HG03469 (cell line): ENCODE results near the gene MIER1.
"Not testable (repeated sequence)": the region's sequence is repeated elsewhere in the genome, so short reads cannot be mapped to it uniquely, and the experiment has no call there.

Experiments
- ATAC-seq: cut with Tn5 transposase; IDR thresholded peaks from one replicate; pipeline ENCODE4 v1.9.1; 2021; ENCODE audit warnings: mild to moderate bottlenecking, moderate library complexity, moderate number of reproducible peaks; ENCODE audit not compliant: unreplicated experiment

MIER1 gene

DNA sequence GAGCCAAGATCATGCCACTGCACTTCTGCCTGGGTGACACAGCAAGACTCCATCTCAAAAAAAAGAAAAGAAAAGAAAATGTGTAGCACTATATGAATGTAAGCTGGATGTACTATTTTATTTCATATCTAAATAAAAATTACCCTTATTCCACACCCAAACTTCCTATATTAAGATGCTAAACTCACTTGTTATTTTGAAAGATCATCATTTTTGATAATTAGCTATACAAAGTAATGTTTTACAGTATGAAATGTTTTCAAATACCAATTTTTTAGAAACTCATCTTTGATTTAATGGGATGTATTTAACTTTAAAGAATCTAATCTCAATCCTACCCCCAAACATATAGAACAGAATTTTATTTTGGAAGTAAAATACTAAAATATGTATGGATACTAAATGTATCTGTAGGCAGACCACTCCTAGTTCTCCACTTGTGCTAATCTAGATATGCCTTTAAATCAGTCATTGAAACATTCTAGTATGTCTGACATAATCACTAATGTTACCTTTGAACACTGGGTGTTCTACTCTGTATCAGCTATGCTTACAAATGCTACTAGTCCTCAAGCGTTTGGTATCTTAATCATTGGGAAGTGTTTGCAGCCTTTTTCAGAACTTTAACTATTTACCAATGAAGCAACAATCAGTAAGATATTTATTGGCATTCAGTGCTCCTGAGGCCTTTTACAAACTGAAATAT is 12.9 kb downstream of the MIER1 start:
- ATAC-seq = no peak

DNA sequence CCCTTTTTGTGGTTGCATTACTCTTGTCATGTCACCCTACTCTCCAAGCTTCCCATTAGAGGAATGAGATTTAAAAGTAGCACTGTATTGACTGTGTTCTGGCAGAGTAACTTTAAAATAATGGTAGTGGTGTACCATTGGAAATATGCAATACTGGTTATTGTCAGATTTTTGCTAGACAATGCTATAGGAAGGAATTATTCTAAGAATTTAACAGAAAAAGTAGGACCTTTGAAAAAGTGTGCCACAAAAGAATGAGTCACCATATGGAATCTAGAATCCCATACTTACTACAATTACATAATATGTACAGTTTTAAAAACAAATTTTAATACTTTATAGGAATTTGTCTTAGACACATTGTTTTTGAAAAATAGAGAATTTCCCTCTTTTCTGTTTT is 13.8 kb downstream of the MIER1 start:
- no peak for ATAC-seq

DNA sequence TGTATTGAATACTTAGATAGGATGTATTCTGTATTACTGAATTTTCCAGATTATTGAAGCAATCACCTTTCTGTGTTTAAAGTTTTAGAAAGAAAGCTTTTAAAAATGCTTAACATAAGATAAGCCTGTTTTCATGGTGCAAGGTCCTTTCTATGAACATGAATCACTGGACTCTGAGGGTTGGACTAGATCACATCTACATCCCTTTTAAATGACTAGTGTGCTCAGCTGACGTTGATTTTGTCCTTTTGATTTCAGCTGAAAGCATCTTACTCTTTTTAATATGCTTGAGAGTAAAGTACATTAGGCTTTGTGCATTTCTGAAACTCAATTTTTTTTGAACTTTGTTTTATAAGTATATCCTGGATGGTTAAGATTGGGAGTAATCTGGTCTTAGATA is 16.2 kb downstream of the MIER1 start:
- ATAC-seq = no peak

DNA sequence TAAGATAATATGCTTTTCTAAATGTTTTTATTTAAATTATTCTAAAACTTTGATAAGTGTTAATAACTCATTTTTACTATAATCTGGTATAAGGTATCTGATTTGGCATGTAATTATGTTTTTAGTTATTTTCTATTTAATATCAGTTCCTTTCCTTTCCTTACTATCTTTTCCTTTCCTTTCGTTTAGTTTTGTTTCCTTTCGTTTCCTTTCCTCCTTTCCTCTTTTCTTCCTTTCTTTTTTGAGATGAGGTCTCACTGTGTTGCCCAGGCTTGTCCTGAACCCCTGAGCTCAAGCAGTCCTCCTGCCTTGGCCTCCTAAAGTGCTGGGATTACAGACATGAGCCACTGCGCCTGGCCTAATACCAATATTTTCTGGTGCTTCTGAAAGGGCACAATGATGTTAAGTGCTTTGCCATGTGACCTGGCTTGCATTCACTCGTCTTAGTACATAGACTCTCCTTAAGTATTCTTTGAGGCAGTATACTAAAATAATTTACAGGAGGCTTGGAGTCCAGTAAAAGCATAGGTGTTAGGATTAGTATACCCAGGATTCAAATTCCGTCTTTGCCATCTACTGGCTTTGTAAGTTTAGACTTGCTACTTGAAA is 18.7 kb downstream of the MIER1 start:
- ATAC-seq = no peak

DNA sequence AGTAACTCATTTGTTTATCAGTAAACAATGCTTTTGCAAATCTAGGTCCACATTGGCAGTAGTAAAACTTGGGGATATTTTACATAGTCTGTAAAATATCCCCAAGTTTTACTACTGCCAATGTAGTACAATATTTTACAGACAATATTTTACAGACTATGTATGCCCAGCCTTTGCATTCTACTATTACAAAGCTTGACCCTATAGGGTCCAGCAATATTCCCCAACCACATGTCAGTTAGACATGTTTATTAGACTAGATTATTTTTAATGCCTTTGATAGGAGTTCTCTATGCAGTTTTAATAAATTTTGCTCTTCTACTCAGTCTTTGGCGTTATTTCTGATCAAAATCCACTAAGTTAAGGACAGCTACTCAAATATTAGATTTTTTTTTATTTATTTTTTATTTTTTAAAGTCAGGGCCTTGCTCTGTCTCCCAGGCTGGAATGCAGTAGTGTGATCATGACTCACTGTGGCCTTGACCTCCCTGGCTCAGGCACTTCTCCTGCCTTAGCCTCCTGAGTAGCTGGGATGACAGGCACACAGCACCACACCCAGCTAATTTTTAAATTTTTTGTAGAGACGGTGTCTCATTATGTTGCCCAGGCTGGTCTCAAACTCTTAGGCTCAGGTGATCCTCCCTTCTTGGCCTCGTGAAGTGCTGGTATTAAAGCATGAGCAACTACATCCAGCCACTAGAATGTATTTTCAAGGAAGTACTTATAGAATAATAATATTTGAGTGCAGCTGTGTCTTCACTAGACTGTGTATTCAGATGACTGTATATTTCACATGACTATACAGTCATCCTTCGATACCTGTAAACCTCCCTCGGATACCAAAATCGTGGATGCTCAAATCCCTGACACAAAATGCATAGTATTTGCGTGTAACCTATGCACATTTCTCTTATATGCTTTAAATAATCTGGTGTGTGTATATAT is 19.8 kb downstream of the MIER1 start:
- no peak for ATAC-seq

DNA sequence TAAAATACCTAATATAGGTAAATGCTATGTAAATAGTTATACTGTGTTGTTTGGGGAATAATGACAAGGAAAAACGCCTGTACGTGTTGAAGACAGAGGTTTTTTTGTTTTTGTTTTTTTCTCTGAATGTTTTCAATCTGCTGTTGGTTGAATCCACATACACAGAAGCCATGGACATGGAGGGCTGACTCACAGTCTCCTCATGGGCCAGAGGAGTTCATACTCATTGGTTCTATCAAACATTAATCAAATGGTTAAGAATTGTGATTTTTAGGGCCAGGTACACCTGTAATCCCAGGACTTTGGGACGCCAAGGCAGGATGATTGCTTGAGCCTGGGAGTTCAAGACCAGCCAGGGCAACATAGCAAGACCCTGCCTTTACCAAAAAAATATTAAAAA is 20.5 kb downstream of the MIER1 start:
- ATAC-seq = no peak

DNA sequence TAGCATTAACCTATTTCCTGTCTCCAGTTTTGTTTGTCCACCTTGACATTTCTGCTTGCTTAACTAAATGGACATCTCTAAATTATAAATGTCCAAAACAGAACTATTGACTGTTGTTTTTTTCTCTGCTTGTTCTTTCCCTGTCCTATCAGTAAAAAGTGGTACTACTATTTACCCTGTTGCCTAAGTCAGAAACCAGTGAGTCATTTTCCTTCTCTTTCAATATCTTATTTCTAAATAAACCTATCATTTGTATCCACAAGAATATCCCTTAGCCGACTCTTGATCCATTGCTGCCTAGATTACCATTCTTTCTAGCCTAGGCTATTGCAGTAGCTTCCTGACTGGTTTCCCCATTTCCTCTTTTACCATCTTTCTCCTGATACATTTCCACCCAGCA is 22.5 kb downstream of the MIER1 start:
- no peak for ATAC-seq

DNA sequence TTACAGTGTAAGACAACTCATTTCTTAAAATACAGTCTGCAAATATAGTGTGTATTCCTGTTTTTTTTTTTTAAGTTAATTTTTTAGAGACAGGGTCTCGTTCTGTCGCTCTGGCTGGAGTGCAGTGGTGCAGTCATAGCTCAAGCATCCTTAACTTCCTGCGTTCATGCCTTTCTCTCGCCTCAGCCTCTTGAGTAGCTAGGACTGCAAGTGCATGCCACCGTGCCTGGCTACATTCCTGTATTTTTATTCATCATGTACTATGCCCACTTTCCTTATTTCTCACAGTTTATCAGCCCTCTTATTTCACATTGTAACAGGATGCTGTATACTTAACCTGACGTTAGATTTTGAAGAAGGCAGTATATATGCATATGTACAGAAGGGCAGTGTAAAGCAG is 26.7 kb downstream of the MIER1 start:
- no peak for ATAC-seq

DNA sequence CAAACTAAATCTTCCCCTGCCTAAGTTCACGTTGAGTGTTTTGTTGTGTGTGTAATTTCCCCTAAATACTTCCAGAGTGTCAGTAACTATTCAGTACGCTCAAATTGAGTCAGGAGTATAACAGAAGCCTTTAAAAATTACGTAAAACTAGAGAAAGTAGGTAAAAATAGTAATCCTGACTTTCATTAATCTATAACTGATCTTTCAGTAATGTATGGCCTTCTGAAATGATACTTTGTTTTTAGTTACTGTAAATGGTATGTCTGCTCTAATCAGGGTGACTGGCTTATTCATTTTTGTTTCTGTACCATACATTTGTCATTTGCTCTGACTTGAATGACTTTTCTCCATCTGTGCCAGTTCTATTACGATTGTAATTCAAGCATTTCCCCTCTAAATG is 29.4 kb downstream of the MIER1 start:
- peak; percentile 60 for ATAC-seq

DNA sequence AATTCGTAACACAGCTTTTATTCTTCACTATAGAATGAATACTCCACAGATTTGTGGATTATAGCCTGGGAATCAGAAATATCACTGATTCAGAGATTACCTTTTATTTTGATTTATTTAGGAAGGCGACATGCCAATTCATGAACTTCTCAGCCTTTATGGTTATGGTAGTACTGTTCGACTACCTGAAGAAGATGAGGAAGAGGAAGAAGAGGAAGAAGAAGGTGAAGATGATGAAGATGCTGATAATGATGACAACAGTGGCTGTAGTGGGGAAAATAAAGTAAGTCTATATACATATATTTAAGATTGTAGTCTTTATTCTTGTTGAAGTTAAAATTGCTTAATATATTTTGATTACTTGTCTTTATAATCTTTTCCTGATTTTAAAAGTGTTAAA is 33.1 kb downstream of the MIER1 start:
- no peak for ATAC-seq

DNA sequence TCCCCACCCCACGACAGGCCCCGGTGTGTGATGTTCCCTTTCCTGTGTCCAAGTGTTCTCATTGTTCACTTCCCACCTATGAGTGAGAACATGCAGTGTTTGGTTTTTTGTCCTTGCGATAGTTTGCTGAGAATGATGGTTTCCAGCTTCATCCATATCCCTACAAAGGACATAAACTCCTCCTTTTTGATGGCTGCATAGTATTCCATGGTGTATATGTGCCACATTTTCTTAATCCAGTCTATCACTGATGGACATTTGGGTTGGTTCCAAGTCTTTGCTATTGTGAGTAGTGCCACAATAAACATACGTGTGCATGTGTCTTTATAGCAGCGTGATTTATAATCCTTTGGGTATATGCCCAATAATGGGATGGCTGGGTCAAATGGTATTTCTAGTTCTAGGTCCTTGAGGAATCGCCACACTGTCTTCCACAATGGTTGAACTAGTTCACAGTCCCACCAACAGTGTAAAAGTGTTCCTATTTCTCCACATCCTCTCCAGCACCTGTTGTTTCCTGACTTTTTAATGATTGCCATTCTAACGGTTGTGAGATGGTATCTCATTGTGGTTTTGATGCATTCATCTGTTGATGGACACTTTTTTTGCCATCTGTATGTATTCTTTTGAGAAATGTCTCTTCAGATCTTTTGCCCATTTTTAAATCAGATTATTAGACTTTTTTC is 41.5 kb downstream of the MIER1 start:
- ATAC-seq = not testable (repeated sequence)

DNA sequence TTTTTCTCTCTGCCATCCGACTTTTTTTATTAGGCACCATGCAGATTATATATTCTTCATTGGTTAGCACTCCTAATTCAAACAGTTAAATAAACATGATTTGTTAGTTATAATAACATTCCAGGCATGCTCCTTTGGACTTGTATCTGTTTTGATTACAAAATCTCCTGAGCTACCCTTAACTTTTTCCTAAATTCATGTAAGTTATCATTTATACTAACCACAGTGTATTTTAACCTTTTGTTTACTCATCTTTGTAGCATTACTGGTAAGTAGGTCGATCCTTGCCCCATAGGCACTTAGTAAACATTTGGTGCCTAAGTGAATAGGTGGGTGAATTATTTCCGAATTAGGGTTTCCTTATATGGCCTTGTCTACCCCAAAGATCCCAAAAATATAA is 43.8 kb downstream of the MIER1 start:
- no peak for ATAC-seq

DNA sequence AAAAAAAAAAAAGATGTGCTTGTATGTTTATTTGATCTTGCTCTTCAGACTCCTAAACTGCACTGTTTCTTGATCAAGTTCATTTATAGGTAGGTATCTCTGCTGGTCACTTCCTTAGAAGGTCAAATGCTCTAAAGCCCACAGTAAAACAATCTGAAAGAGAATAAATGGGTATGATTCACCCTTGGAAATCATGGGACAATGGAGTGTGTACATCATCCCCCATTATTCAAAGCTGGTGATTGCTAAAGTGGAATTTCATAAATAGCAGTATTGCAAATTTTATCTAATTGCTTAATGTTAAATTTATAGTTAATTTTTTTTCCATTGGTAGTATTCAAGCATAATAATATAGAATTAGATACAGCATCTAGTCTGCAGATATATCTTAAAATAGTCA is 53.4 kb downstream of the MIER1 start:
- ATAC-seq = no peak

DNA sequence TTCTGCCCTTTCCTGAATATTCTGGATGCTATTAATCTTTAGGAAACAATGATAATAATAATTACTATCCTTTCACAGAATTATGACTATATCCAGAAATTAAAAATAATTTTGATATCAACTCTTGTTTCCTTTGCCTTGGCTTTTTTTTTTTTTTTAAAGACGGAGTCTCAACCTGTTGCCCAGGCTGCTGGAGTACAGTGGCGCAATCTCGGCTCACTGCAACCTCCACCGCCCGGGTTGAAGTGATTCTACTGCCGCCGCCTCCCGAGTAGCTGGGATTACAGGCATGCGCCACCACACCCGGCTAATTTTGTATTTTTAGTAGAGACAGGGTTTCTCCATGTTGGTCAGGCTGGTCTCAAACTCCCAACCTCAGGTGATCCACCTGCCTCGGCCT is 54.8 kb downstream of the MIER1 start:
- not testable (repeated sequence) for ATAC-seq

DNA sequence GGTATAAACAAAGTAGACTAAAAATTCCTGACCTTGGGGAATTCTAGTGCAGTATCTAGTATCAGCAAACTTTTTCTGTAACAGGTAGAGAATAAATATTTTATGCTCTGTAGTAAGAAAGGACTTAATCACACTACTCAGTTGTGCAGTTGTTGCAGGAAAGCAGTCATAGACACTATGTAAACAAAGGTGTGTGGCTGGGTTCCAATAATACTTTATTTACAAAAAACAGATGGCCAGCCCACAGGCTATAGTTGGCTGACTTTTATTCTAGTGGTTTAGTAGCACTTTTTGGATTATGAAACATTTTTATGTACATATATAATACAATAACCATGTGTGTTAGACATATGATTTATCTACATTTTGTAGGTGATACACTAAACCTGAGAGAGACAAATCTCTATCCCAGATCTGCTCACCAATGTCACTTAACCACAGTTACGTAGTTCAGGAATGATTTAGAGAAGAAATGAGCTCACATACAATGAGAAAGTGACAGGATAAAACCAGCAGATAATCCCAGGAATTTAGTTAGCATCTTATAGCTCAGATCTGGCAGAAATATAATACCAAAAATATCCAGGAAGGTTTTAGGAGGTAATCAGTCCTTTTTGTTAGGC is 56.1 kb downstream of the MIER1 start:
- no peak for ATAC-seq

DNA sequence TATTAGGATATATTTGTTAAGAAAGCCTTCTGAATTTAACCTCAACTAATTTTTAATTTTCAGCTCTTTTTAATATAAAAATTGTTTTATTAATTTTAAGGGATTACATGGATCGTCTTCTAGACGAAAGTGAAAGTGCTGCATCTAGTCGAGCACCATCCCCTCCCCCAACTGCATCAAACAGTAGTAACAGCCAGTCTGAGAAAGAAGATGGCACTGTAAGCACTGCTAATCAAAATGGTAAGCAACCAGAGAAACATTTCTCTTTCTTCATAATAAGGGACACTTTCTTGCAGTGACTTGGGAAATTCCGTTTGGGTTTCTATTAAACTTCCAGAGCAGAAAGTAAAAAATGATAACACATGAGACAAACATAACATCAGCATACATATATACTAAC is 56.9 kb downstream of the MIER1 start:
- ATAC-seq = no peak

DNA sequence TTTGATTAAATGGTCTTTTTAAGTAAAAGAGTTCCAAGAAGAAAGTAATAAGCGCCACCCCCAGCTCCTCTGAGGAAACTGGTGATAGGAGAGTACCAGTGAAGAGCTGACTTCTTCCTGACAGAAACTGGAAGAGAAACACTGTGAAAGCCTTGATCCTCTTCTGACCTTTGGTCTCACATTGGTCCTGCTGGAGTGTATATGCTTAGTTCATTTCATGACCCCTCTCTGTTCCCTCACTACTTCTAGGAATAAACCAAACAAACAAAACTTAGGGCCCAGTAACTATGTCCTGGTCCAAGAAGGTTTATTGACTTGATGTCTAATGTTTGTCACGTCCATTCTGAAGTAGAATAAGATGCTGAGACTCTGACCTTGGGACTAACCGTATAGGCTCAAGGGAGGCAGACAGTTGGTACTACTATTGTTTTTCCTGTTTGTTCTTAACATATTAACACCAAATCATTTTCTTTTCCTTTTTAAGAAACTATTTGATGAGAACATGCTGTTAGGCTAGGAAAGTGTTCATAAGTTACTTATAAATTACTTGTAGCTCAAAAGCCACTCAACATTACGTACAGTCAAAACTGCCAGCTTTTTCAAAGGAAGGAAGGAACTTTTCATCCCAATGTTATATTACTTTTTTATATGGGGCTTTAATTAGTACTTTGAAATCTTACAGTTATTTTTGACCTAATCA is 57.9 kb downstream of the MIER1 start:
- ATAC-seq = no peak

DNA sequence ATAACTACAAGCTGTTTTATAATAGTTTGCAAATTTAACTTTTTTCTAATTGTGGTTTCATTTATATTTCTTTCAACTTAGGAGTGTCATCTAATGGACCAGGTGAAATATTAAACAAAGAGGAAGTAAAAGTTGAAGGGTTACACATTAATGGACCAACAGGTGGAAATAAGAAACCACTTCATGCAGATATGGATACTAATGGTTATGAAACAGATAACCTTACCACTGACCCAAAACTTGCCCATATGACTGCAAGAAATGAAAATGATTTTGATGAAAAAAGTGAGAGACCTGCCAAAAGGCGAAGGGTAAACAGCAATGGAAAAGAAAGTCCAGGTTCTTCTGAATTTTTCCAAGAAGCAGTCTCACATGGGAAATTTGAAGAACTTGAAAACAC is 59.7 kb downstream of the MIER1 start:
- ATAC-seq = peak; percentile 88

DNA sequence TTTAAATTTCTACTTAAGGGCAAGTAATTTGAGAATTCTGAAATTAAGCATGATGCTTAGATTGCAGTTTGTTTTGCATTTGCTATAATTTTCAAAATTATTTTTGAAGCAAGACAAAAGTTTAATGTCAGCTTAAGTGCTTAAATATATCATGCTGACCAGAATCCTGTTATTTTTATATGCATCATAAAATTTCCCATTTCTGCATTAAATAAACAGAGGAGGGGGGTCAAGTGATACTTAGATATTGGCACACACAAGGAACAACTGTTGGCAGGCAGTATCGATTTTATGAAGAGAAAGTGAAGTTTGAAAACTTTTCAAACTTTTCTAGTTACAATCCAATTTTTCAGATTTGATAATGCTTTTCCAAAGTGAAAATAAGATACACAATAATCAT is 61.0 kb downstream of the MIER1 start:
- ATAC-seq = no peak

DNA sequence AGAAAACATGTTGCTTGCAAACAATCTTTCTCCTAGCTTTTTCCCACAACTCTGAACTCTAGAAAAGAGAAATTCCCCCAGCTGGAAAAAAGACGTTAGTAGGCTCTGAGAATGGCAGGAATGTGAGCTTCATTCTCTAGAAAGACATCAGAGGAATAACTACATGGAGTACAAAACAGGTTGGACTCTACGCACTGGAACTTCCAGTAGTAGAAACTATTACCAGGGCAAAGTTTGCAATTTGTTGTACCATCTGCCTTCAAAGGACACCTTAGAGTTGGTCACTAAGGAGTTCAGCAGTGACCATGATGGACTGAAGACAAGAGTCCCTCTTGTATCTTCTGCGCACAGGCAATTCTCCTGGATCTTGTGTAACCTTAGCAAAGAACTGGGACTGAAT is 68.3 kb downstream of the MIER1 start:
- ATAC-seq = no peak
